GM23248 (cell line): ENCODE data around the gene ZNF200.

Source experiments
- EZH2 ChIP-seq: fragments of 200-600 bp; sonication (generic); IDR thresholded peaks from 2 replicates; pipeline ENCODE4 v1.6.1; 2018; ENCODE audit warnings: antibody characterized with exemption, mild to moderate bottlenecking; ENCODE audit not compliant: insufficient read depth, poor library complexity, severe bottlenecking
- EZH2phosphoT487 ChIP-seq: fragments of 200-600 bp; sonication (generic); IDR thresholded peaks from 2 replicates; pipeline ENCODE4 v1.6.1; 2018; ENCODE audit warnings: antibody characterized with exemption, moderate library complexity, mild to moderate bottlenecking, low read depth; ENCODE audit not compliant: insufficient read depth

DNA sequence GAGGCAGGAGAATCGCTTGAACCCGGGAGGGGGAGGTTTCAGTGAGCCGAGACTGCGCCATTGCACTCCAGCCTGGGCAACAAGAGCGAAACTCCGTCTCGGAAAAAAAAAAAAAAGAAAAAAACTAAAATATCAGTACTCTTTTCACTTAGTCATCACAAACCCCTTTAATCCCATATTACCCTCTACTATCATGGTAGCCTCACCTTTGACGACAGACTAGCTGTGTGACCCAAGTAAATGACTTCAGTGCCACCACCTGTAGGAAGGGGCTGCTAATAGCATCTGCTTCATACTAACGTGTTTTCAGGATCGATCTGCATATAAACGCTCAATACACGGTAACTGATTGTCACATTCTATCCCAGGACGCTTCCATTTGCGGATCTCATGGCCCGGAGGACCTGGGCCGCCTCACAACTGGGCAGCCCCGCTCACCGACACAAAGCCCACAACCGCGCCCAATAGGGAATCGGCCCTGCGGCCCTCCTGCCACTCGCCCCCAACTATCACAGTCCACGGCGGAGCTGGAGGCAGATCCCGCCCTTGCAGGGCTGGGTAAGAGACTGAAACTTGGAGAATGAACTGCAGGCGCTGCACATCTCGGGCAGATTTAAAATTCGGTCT is 47.3 kb upstream of the ZNF200 start:
- TF ChIP-seq EZH2phosphoT487 (no peak), EZH2 (no peak)
